Measurements from ENCODE around the gene PCCA. TPM values are rescaled to one million over a fixed set of nuclear protein-coding genes. Genes with fewer than 3 reads are reported as not detected.

Gene PCCA
- polyA plus RNA-seq, 3 donors, result 15.4 to 52.1 (median 26.1) TPM

DNA sequence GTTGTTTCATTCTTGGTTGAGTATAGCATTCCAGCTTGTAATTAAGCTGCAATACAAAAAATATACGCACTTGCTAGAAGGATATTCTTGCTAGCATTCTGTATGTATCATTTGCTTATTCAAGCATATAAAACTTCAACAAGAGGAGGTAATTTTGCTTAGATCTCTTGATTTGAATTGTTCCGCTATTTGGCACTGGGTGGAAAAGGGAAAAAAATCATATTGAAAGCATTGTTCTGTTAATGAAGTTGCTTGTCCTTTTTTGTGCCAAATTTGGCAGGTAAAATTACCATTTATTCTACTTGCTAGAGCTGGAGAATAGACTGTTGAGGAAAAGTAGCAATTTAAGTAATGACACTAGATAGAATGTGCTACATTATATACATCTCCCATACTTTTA, 309.5 kb downstream of the PCCA start:
- WGBS, 3 donors, result 91 to 100% (median 91%) methylated on average over 2 of the region's 2 CpGs

DNA sequence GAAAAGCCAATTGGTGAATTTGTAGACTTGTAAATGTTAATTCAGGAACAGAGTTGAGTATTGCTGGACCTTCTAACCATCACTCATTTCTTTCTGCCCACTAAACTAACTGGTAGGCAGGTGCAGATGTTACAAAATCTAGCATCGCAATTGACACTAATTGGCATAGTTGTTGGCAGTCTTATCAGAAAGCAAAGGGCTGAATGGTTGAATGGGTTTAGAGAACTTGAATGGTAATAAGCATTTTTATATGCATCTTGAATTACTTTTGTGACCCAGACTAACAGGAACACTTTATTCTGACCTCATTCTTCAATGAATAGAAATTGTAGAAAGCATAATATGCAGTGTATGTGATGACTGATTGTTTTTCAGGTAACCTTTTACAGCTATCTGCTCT, 310.6 kb downstream of the PCCA start:
- 91 to 100% (median 97%) methylated on average over 1 of the region's 1 CpG for WGBS, 3 donors
- H3K27ac ChIP-seq (ENCODE audit: low read depth, low read length), result no peak overlapping the region

More for the DNA sequence above, 309.5 kb downstream of the PCCA start:
- H3K27ac ChIP-seq (ENCODE audit: low read depth, low read length), result no peak overlapping the region

DNA sequence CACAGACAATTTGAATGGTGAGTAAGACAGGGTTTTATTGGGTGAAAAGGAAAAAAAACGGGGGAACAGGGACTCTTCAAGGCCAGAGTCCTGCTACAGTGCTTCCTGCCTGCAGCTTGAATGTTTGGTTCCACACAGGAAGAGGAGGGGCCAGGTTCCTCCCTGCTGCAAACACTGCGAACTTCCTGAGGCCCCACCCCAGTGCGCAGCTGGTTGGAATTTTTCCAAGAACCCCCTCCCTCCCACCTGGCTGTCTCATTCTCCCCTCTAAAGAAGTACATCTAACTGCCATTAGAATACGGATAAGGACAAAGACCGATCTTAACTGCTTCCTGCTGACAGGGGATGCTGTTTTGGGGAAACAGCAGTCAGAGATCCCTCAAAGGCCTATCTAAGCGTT, 314.8 kb downstream of the PCCA start:
- H3K27ac ChIP-seq (ENCODE audit: low read depth, low read length), result no peak overlapping the region
- WGBS, 3 donors, result 82 to 94% (median 83%) methylated on average over 6 of the region's 6 CpGs

- 97 to 100% (median 98%) methylated on average over 5 of the region's 5 CpGs for WGBS, 3 donors
Observed at GRCh38 chr13:100409132-100409531, 320.2 kb downstream of the PCCA start.

GRCh38 chr13:100423375-100423774, 334.5 kb downstream of the PCCA start:
- 82 to 100% (median 88%) methylated on average over 2 of the region's 2 CpGs for WGBS, 3 donors
- H3K27ac ChIP-seq (ENCODE audit: low read depth, low read length), result no peak overlapping the region

More at GRCh38 chr13:100409132-100409531, 320.2 kb downstream of the PCCA start:
- no peak overlapping the region for H3K27ac ChIP-seq (ENCODE audit: low read depth, low read length)

GRCh38 chr13:100428986-100429385, 340.1 kb downstream of the PCCA start:
- no peak overlapping the region for H3K27ac ChIP-seq (ENCODE audit: low read depth, low read length)
- WGBS, 3 donors, result 84 to 93% (median 88%) methylated on average over 3 of the region's 3 CpGs

DNA sequence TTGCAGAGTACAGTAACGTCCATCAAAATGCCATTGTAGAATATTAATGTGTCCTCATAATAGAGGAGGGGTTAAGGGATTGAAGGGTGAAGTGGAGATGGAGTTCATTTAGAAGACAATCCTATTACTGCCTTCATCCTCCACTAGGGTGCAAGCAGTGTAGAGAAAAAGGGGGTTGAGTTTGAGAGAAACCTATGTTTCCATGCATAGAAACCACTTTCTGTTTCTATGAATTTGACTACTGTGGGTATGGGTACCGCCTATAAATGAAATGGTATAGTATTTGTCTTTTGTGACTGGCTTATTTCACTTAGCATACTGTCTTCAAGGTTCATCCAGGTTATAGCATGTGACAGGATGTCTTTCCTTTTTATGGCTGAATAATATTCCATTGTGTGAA, 343.7 kb downstream of the PCCA start:
- no peak overlapping the region for H3K27ac ChIP-seq (ENCODE audit: low read depth, low read length)
- WGBS, 3 donors, result 94 to 98% (median 98%) methylated on average over 2 of the region's 2 CpGs

DNA sequence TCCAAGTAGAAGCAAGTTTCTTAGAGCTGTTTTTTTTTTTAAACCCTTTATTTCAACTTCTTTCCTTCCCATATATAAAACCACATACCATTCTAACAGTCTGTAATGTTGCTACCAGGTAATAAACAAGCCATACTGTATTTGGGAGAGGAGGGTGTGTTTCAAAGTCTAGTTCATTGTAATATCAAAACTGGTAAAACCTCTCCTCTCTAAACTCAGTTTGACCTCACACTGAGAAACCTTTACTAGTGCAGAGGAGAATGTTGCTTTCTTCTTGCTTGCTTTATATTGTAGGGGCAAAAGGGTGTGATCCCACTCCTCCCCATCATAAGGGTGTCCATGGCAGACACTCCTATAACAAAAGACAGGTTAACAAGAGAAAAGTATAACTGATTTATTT, 344.6 kb downstream of the PCCA start:
- no peak overlapping the region for H3K27ac ChIP-seq (ENCODE audit: low read depth, low read length)

- no peak overlapping the region for H3K27ac ChIP-seq (ENCODE audit: low read depth, low read length)
- WGBS, 3 donors, result 80 to 87% (median 83%) methylated on average over 5 of the region's 5 CpGs
Observed at GRCh38 chr13:100434010-100434763, 345.3 kb downstream of the PCCA start.

GRCh38 chr13:100436099-100436498, 347.2 kb downstream of the PCCA start:
- H3K27ac ChIP-seq (ENCODE audit: low read depth, low read length), result no peak overlapping the region
- WGBS, 3 donors, result 62 to 99% (median 98%) methylated on average over 4 of the region's 4 CpGs

DNA sequence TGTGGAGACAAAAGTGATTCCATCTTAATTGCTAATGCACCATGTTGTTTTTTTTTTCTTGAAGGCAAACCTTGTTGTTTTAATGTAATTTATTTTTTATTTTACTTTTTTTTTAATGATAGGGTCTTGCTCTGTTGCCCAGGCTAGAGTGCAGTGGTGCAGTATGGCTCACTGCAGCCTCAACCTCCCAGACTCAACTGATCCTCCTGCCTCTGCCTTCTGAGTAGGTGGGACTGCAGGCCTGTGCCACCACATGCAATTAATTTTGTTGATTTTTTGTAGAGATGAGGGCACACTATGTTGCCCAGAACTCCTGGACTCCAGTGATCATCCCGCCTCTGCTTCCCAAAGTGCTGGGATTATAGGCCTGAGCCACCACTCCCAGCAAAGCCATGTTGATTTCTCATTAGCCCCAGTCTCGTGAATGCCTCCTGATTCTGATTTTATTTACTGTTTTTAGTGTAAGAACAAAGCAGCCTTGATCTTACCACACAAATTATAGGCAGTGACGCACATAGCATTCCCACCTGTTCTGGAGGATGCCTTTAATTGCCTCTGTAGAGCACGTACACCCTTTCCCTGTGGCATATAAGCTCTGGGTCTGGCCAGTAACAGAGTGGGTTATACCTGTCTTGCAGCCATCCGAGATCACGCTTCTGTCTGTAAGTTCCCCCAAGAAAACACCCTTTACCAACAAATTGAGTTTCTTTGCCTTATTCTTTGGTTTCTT, 349.3 kb downstream of the PCCA start:
- no peak overlapping the region for H3K27ac ChIP-seq (ENCODE audit: low read depth, low read length)
- 96 to 100% (median 97%) methylated on average over 6 of the region's 6 CpGs for WGBS, 3 donors

GRCh38 chr13:100439247-100439970, 350.5 kb downstream of the PCCA start:
- WGBS, 3 donors, result 86 to 87% (median 86%) methylated on average over 9 of the region's 9 CpGs
- no peak overlapping the region for H3K27ac ChIP-seq (ENCODE audit: low read depth, low read length)

GRCh38 chr13:100440751-100441425, 352.0 kb downstream of the PCCA start:
- WGBS, 3 donors, result 19 to 55% (median 52%) methylated on average over 4 of the region's 4 CpGs
- no peak overlapping the region for H3K27ac ChIP-seq (ENCODE audit: low read depth, low read length)

GRCh38 chr13:100442095-100442832, 353.4 kb downstream of the PCCA start:
- H3K27ac ChIP-seq (ENCODE audit: low read depth, low read length), result no peak overlapping the region
- WGBS, 3 donors, result 92 to 96% (median 94%) methylated on average over 9 of the region's 9 CpGs

DNA sequence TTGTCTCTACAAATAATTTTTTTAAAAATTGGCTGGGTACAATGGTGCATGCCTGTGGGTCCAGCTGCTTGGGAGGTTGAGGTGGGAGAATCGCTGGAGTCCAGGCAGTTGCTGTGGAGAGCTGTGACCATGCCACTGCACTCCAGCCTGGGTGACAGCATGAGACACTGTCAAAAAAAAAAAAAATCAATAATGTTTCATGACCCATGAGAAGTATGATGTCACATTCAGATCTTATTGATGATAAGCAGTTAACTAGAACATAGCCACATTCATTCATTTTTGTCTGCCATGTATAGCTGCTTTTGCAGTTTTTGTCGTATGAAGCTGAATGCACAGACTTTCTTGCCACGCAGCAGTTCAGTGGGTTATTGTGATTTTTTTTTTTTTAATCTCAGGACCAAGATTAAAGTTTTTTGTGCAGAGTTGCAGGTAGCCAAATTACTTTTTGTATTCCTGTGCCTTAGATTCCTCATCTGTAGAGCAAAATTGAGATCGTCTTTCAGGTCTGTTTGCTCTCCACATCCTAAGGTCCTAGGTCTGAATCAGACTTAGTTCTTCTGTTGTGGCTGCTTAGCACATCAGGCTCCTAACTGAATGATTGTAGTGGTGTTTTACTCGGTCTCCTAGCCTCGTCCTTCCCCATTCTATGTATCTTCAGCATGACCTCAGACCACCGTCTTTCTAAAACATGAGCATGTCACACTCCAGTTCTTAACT, 354.5 kb downstream of the PCCA start:
- no peak overlapping the region for H3K27ac ChIP-seq (ENCODE audit: low read depth, low read length)
- 89 to 95% (median 94%) methylated on average over 7 of the region's 7 CpGs for WGBS, 3 donors

GRCh38 chr13:100443998-100444328, 355.1 kb downstream of the PCCA start:
- 89 to 96% (median 92%) methylated on average over 4 of the region's 4 CpGs for WGBS, 3 donors
- H3K27ac ChIP-seq (ENCODE audit: low read depth, low read length), result no peak overlapping the region

DNA sequence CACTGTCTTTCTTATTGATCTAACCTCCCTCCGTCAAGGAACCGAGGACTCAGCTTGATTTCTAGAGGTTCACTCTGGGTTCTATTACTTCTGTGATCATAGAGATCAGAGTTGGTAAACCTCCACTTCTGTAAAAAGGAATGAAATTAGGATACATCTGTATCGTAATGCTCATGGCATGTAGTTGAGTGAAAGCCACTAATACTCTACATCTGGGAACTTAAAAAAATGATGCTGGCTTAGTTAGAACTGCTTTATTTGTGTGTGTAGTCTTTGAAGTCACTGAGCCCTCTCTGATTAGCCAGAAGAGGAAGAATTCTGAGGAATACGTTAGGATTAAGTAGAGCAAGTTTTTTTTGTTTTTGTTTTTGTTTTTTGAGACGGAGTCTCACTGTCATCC, 358.9 kb downstream of the PCCA start:
- WGBS, 3 donors, result 98 to 99% (median 98%) methylated on average over 5 of the region's 5 CpGs

GRCh38 chr13:100451923-100452322, 363.0 kb downstream of the PCCA start:
- 91 to 96% (median 95%) methylated on average over 2 of the region's 2 CpGs for WGBS, 3 donors
- H3K27ac ChIP-seq (ENCODE audit: low read depth, low read length), result no peak overlapping the region

More for the DNA sequence above, 358.9 kb downstream of the PCCA start:
- no peak overlapping the region for H3K27ac ChIP-seq (ENCODE audit: low read depth, low read length)

Measured in adipose tissue (tissue), 3 donors.